Upper lobe of left lung (tissue), 6 donors: Measurements from ENCODE around the gene NFATC3. TPM values are rescaled to one million over a fixed set of nuclear protein-coding genes. Genes with fewer than 3 reads are reported as not detected.

ENCODE experiments used
- ATAC-seq, 2 donors: fragments of 200-7000 bp; cut with Tn5 transposase; one replicate each; pipeline ENCODE4 v1.9.1; 2022; ENCODE audit warnings: mild to moderate bottlenecking in 2 of 2, moderate library complexity in 2 of 2; ENCODE audit not compliant: low FRiP score in 2 of 2
- DNase-seq, 2 donors: peaks; one replicate each; pipeline ENCODE4 v3.0.0-alpha.2; 2019 to 2020
- H3K27ac ChIP-seq, 4 donors: fragments of 200-600 bp; sonication (generic); one replicate each; pipeline ENCODE4 v1.5.1; 2016 to 2019
- H3K27me3 ChIP-seq, 4 donors: fragments of 200-600 bp; sonication (generic); one replicate each; pipeline ENCODE4 v1.5.1; 2017 to 2019
- H3K36me3 ChIP-seq, 4 donors: fragments of 200-600 bp; sonication (generic); one replicate each; pipeline ENCODE4 v1.5.1; 2016 to 2019
- H3K4me1 ChIP-seq, 4 donors: fragments of 200-600 bp; sonication (generic); one replicate each; pipeline ENCODE4 v1.5.1; 2018 to 2019
- H3K4me3 ChIP-seq, 4 donors: fragments of 200-600 bp; sonication (generic); one replicate each; pipeline ENCODE4 v1.5.1; 2017 to 2019; ENCODE audit warnings: mild to moderate bottlenecking in 2 of 4, moderate library complexity in 1 of 4
- H3K9me3 ChIP-seq, 4 donors: fragments of 200-600 bp; sonication (generic); one replicate each; pipeline ENCODE4 v1.5.1; 2018 to 2019
- CTCF ChIP-seq, 6 experiments: fragments of 450-650 bp in 4 of 6; fragments of 200-600 bp in 2 of 6; sonication (generic) in 2 of 6; IDR thresholded peaks; one replicate each; pipeline ENCODE4 v1.5.1; 2016 to 2019; ENCODE audit warnings: antibody characterized with exemption in 6 of 6
- EP300 ChIP-seq, 4 donors: sonication (generic); formaldehyde crosslinking; IDR thresholded peaks; one replicate each; pipeline ENCODE4 v1.5.1; 2017; ENCODE audit warnings: antibody characterized with exemption in 4 of 4, control low read depth in 2 of 4
- POLR2A ChIP-seq, 4 donors: fragments of 450-650 bp; IDR thresholded peaks; one replicate each; pipeline ENCODE4 v1.5.1; 2016 to 2017; ENCODE audit warnings: antibody characterized with exemption in 4 of 4, mild to moderate bottlenecking in 2 of 4
- POLR2AphosphoS5 ChIP-seq, 2 donors: sonication (generic); formaldehyde crosslinking; IDR thresholded peaks; one replicate each; pipeline ENCODE4 v1.5.1; 2017; ENCODE audit warnings: antibody characterized with exemption in 2 of 2
- WGBS, 2 donors: methylation state at CpG; one replicate each; pipeline ENCODE4 v1.1.5; 2017 to 2018; 5-methylcytosine and 5-hydroxymethylcytosine counted together
- total RNA-seq, 6 donors: library from RNA; depleted of rRNA in 4 of 6; stranded (reverse); fragments of >200 nt in 4 of 6; gene quantifications; one replicate each; pipeline versions ENCODE4 v1.1.0 to v1.2.1, GENCODE V29; 2016 to 2021
- donor health status: DM: no; HTN: no; CAD: no; lungs with moderate emphysema.
- donor health status: DM: no; HTN: yes; CAD: no; lungs with severe emphysema.

NFATC3 gene
- total RNA-seq, 6 donors from 2014 or later, result 49.1 to 95.3 (median 68.0) TPM

- no peak for DNase-seq
- Histone ChIP-seq H3K36me3 (peaks cover 0 to 38% (median 3%) of the 10 kb centered on the region in 4 donors), H3K4me1 (peaks cover 0 to 24% (median 11%) of the 10 kb centered on the region in 4 donors), H3K9me3 (no peaks in the 10 kb centered on the region), H3K27ac (no peak overlapping the region), H3K4me3 (no peak overlapping the region), H3K27me3 (no peaks in the 10 kb centered on the region)
- ATAC-seq, result no peak
- no peak for TF ChIP-seq POLR2A (IDR thresholded peaks at IDR 0.05)
- TF ChIP-seq POLR2AphosphoS5 (IDR thresholded peaks at IDR 0.05), result no peak
- TF ChIP-seq EP300 (IDR thresholded peaks at IDR 0.05), result no peak
- no peak for TF ChIP-seq CTCF (IDR thresholded peaks at IDR 0.05)
- WGBS, 2 donors, result 89 to 100% methylated on average over 1 of the region's 1 CpG
Observed at GRCh38 chr16:68223072-68223471, 137.9 kb downstream of the NFATC3 start.

DNA sequence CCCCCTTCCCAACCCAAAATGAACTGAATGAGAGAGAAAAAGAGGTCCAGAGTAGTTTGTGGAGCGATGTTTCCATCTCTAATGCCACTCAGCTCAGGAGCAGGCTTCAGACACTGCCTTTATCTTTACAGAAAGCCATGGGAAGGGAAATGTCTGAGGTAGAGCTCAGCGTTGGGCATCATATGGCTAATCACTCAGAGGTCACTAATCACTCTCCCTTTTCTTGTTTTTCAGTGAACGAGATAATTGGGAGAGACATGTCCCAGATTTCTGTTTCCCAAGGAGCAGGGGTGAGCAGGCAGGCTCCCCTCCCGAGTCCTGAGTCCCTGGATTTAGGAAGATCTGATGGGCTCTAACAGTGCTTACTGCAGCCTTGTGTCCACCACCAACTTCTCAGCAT is 140.9 kb downstream of the NFATC3 start:
- no peaks in the 10 kb centered on the region for H3K9me3 ChIP-seq
- peaks cover 0 to 52% (median 13%) of the 10 kb centered on the region in 4 donors for H3K36me3 ChIP-seq
- 86 to 95% methylated on average over 4 of the region's 4 CpGs for WGBS, 2 donors
- H3K27me3 ChIP-seq, result no peaks in the 10 kb centered on the region
- DNase-seq, result no peak
- no peak overlapping the region for H3K27ac ChIP-seq
- TF ChIP-seq POLR2A (IDR thresholded peaks at IDR 0.05) (no peak), CTCF (IDR thresholded peaks at IDR 0.05) (no peak), POLR2AphosphoS5 (IDR thresholded peaks at IDR 0.05) (no peak), EP300 (IDR thresholded peaks at IDR 0.05) (no peak)
- ATAC-seq, result no peak
- no peak overlapping the region for H3K4me3 ChIP-seq
- peaks cover 3 to 29% (median 24%) of the 10 kb centered on the region in 4 donors for H3K4me1 ChIP-seq

DNA sequence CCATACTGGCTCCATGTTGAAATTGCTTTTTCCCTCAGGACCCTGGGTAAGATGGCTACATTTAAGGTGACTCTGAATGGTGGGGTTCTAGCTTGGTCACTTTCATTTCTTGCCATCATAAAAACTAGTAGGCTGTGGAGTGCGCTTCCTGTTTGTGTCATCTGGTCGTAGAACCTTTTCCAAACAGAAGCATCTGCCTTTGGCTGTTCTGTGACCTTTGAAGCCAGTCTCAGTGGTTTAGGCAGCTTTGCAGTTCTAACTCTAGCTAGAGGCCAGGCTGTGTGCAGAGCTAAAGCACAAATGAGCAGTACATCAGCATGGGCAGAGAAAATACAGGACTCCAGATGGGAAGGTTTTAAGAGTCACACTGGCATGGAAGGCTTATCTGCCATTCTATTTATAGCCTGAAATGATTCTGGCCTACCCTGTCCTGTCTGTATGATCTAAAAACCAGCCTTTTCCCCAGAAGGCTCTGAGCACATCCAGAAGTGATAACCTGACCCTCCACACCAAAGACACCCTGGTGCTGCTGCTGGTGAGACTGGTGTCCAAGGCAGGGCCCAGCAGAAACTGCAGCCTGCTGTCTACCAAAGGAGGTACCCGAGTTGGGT is 142.1 kb downstream of the NFATC3 start:
- Histone ChIP-seq H3K27ac (peak overlapping the region in 3 of 4 donors; percentile 6 to 44 (median 32)), H3K36me3 (peaks cover 0 to 58% (median 23%) of the 10 kb centered on the region in 4 donors), H3K27me3 (no peaks in the 10 kb centered on the region), H3K9me3 (no peaks in the 10 kb centered on the region), H3K4me3 (no peak overlapping the region), H3K4me1 (peaks cover 3 to 29% (median 24%) of the 10 kb centered on the region in 4 donors)
- DNase-seq (no peak), ATAC-seq (no peak)
- TF ChIP-seq POLR2AphosphoS5 (IDR thresholded peaks at IDR 0.05), result no peak
- no peak for TF ChIP-seq EP300 (IDR thresholded peaks at IDR 0.05)
- TF ChIP-seq POLR2A (IDR thresholded peaks at IDR 0.05), result no peak
- no peak for TF ChIP-seq CTCF (IDR thresholded peaks at IDR 0.05)
- 52 to 71% methylated on average over 3 of the region's 3 CpGs for WGBS, 2 donors

DNA sequence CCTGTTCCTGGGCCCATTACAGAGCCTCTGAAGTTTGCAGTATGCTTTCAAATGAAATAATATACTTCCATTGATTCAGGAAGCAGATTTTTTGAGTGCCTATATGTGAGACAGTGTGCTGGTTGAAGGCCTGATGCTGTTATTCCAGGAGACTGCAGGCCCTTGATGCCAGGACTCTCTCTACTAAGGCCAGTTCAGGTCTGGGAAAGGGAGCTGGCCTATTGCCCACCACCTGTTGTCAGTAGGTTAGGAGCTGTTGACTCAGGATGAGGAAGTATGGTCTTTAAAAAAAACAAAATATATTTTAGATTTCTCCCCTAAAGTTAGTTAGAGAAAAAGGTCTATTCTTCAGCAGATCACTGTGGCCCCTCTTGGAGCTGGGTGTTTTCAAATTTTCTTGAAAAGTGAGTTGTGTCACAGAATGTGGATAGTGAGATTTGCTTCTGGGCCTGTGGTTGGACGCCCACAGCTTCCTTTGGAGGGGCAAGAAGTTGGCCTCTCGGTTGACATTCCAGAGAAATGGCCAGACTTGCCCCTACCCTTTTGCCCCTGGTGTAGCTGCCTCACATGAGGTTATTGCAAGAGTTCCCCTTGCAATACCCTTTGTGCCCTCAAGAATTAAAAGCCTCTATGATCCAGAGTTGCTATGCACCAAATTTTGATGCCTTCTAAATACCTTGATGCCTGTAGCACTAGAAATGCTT is 142.8 kb downstream of the NFATC3 start:
- H3K4me3 ChIP-seq, result no peak overlapping the region
- no peak for TF ChIP-seq POLR2A (IDR thresholded peaks at IDR 0.05)
- TF ChIP-seq EP300 (IDR thresholded peaks at IDR 0.05), result no peak
- TF ChIP-seq CTCF (IDR thresholded peaks at IDR 0.05), result peak in 1 of 6 experiments; percentile 21
- WGBS, 2 donors, result 49 to 71% methylated on average over 2 of the region's 2 CpGs
- H3K27ac ChIP-seq, result peak overlapping the region in 2 of 4 donors; percentile 6 to 44
- H3K9me3 ChIP-seq, result no peaks in the 10 kb centered on the region
- ATAC-seq, result no peak
- no peak for DNase-seq
- H3K4me1 ChIP-seq, result peaks cover 3 to 33% (median 27%) of the 10 kb centered on the region in 4 donors
- H3K27me3 ChIP-seq, result no peaks in the 10 kb centered on the region
- peaks cover 0 to 54% (median 24%) of the 10 kb centered on the region in 4 donors for H3K36me3 ChIP-seq
